HG03354 (cell line): ENCODE measurements around the gene BHLHE41.

Experiments
- ATAC-seq: cut with Tn5 transposase; IDR thresholded peaks from one replicate; pipeline ENCODE4 v1.9.1; 2021; ENCODE audit warnings: mild to moderate bottlenecking; ENCODE audit not compliant: unreplicated experiment, poor library complexity, severe bottlenecking

Gene BHLHE41

GRCh38 chr12:26091822-26092221 is 33.0 kb downstream of the BHLHE41 start:
- ATAC-seq, result no peak

GRCh38 chr12:26090836-26091510 is 33.9 kb downstream of the BHLHE41 start:
- ATAC-seq, result no peak

DNA sequence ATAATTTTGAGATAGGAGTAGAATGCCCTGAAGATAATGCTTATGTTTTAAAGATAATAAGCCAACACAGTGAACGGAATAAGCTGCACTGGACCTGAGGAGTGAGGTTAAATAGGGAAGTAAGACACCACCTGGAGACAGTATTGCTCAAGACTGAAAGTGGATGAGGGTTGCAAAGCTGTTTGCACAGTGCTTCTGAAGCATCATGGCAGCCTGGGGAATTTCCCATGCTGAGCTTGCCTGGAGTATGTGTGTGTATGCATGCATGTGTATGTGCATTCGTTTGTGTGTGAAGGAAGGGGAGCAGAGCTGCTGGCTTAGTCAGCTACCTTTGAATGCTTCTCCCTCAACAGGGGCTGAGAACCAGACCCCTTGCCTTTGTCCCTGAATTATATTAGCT is 35.8 kb downstream of the BHLHE41 start:
- ATAC-seq, result peak; percentile 98

- ATAC-seq, result no peak
Observed at GRCh38 chr12:26086936-26087335, 37.9 kb downstream of the BHLHE41 start.

DNA sequence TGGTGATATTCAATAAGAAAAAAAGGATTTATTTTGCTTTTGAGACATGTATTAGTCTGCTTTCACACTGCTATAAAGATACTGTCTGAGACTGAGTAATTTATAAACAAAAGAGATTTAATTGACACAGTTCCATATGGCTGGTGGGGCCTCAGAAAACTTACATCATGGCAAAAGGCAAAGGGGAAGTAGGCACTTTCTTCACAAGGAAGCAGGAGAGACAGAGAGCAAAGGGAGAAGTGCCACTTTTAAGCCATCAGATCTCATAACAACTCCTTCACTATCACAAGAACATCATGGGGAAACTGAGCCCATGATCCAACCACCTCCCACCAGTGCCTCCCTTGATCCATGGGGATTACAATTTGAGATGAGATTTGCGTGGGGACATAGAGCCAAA is 43.9 kb downstream of the BHLHE41 start:
- no peak for ATAC-seq

GRCh38 chr12:26077915-26078702 is 46.7 kb downstream of the BHLHE41 start:
- no peak for ATAC-seq
